Activated CD8-positive, alpha-beta memory T cell treated with anti-CD3 and anti-CD28 coated beads for 24 hours (primary cell): ENCODE results near the gene PCMTD2.
"Not testable (repeated sequence)": the region's sequence is repeated elsewhere in the genome, so short reads cannot be mapped to it uniquely, and the experiment has no call there.

Experiments
- DNase-seq: peaks from one replicate; pipeline ENCODE4 v3.0.0-alpha.2; 2020

PCMTD2 gene

GRCh38 chr20:64258071-64258823, 2.7 kb downstream of the PCMTD2 start:
- DNase-seq, result no peak

- DNase-seq, result no peak
These were observed 4.7 kb downstream of the PCMTD2 start for GRCh38 chr20:64260239-64260638.

GRCh38 chr20:64261138-64261537, 5.6 kb downstream of the PCMTD2 start:
- DNase-seq, result no peak

- DNase-seq, result no peak
These were observed 8.5 kb downstream of the PCMTD2 start for GRCh38 chr20:64264091-64264490.

GRCh38 chr20:64265201-64265600, 9.7 kb downstream of the PCMTD2 start:
- DNase-seq, result no peak

GRCh38 chr20:64266988-64267387, 11.4 kb downstream of the PCMTD2 start:
- no peak for DNase-seq

GRCh38 chr20:64268174-64268573, 12.6 kb downstream of the PCMTD2 start:
- no peak for DNase-seq

GRCh38 chr20:64269604-64270411, 14.3 kb downstream of the PCMTD2 start:
- DNase-seq, result no peak

- no peak for DNase-seq
These were observed 16.1 kb downstream of the PCMTD2 start for GRCh38 chr20:64271636-64272035.

- DNase-seq, result no peak
These were observed 17.6 kb downstream of the PCMTD2 start for GRCh38 chr20:64273109-64273508.

- no peak for DNase-seq
These were observed 21.3 kb downstream of the PCMTD2 start for GRCh38 chr20:64276817-64277216.

GRCh38 chr20:64277571-64278316, 22.2 kb downstream of the PCMTD2 start:
- DNase-seq, result no peak

GRCh38 chr20:64278317-64278681, 22.8 kb downstream of the PCMTD2 start:
- DNase-seq, result no peak

GRCh38 chr20:64279826-64280459, 24.4 kb downstream of the PCMTD2 start:
- no peak for DNase-seq

GRCh38 chr20:64280460-64280843, 24.9 kb downstream of the PCMTD2 start:
- no peak for DNase-seq

GRCh38 chr20:64283646-64284045, 28.1 kb downstream of the PCMTD2 start:
- no peak for DNase-seq

- peak; percentile 85 for DNase-seq
These were observed 30.3 kb downstream of the PCMTD2 start for GRCh38 chr20:64285579-64286446.

- not testable (repeated sequence) for DNase-seq
These were observed 31.1 kb downstream of the PCMTD2 start for GRCh38 chr20:64286447-64287263.

GRCh38 chr20:64287264-64287590, 31.7 kb downstream of the PCMTD2 start:
- DNase-seq, result not testable (repeated sequence)

GRCh38 chr20:64292167-64292566, 36.6 kb downstream of the PCMTD2 start:
- not testable (repeated sequence) for DNase-seq

- not testable (repeated sequence) for DNase-seq
These were observed 47.5 kb downstream of the PCMTD2 start for GRCh38 chr20:64303086-64303485.
